GM10248 (cell line): Measurements from ENCODE around the gene EPB41.

Source experiments
- CTCF ChIA-PET: fragments of 300-600 bp; sonication (Branson Sonifier 250); formaldehyde crosslinking; extraction: SDS; loops from one replicate; lab custom pipeline; 2021; ENCODE audit warnings: antibody characterized with exemption; lab: Yijun Ruan, JAX
- POLR2A ChIA-PET: fragments of 350-650 bp; sonication (Branson Sonifier 250); formaldehyde crosslinking; extraction: SDS; loops from one replicate; lab custom pipeline; 2020; ENCODE audit warnings: antibody characterized with exemption; lab: Yijun Ruan, JAX
- DNase-seq: peaks from one replicate; pipeline ENCODE4 v3.0.0; 2012; ENCODE audit errors: extremely low spot score
- CTCF ChIP-seq: IDR thresholded peaks from 2 replicates; pipeline ENCODE4 v1.5.1; 2012; ENCODE audit warnings: mild to moderate bottlenecking, low read depth; ENCODE audit errors: extremely low read depth, missing control alignments, control extremely low read depth

Gene EPB41

GRCh38 chr1:28986306-28986910 lies 72.0 kb downstream of the EPB41 start:
- CTCF ChIA-PET, result interaction anchor here (0.6 kb wide), 1 partner anchor 10 kb away, joined by 3 read pairs; no protein-coding TSS in a partner anchor
- POLR2A ChIA-PET, result no interaction called here
- DNase-seq, result peak; percentile 41
- TF ChIP-seq CTCF, result no peak

- DNase-seq, result no peak
- no peak for TF ChIP-seq CTCF
- POLR2A ChIA-PET, result no interaction called here
- CTCF ChIA-PET, result interaction anchor here (0.8 to 2.2 kb wide), 5 partner anchors 8 to 200 kb away, joined by 3 to 6 read pairs (median 3); no protein-coding TSS in a partner anchor
These were observed 88.4 kb downstream of the EPB41 start for GRCh38 chr1:29002792-29003191.

GRCh38 chr1:29004288-29004687 lies 89.9 kb downstream of the EPB41 start:
- ChIA-PET CTCF (interaction anchor here (1.5 kb wide), 1 partner anchor 47 kb away, joined by 3 read pairs; no protein-coding TSS in a partner anchor), POLR2A (no interaction called here)
- no peak for TF ChIP-seq CTCF
- no peak for DNase-seq

- CTCF ChIA-PET, result no interaction called here
- POLR2A ChIA-PET, result no interaction called here
- DNase-seq, result no peak
- TF ChIP-seq CTCF, result no peak
These were observed 90.4 kb downstream of the EPB41 start for GRCh38 chr1:29004798-29005197.

GRCh38 chr1:29011775-29012174 lies 97.4 kb downstream of the EPB41 start:
- TF ChIP-seq CTCF, result no peak
- ChIA-PET CTCF (interaction anchor here (0.8 to 1.2 kb wide), 2 partner anchors 9 to 13 kb away, joined by 3 read pairs; no protein-coding TSS in a partner anchor), POLR2A (no interaction called here)
- DNase-seq, result no peak

GRCh38 chr1:29017235-29017634 lies 102.9 kb downstream of the EPB41 start:
- ChIA-PET POLR2A (no interaction called here), CTCF (interaction anchor here (2.1 kb wide), 1 partner anchor 16 kb away, joined by 10 read pairs; no protein-coding TSS in a partner anchor)
- TF ChIP-seq CTCF, result no peak
- no peak for DNase-seq
